HEK293 (cell line): ENCODE results near the gene SLC2A6.

Source experiments
- CTCF ChIA-PET: fragments of 350-600 bp; formaldehyde crosslinking; extraction: SDS; loops from one replicate; lab custom pipeline; 2021; ENCODE audit warnings: antibody characterized with exemption; lab: Yijun Ruan, JAX
- POLR2A ChIA-PET: fragments of 300-600 bp; formaldehyde crosslinking; extraction: SDS; loops from one replicate; lab custom pipeline; 2020; ENCODE audit warnings: antibody characterized with exemption, inconsistent platforms; lab: Yijun Ruan, JAX
- H3K27ac ChIP-seq: fragments of 200-500 bp; sonication (Bioruptor generic); 2 replicates; pipeline ENCODE4 v1.5.1; 2014; ENCODE audit warnings: low read depth, low read length, control low read depth, inconsistent platforms; ENCODE audit errors: extremely low read depth
- H3K36me3 ChIP-seq, 2 experiments: fragments of 200-500 bp in 1 of 2; sonication (Bioruptor generic) in 1 of 2; 1 replicate in 1 of 2; 2 replicates in 1 of 2; pipeline ENCODE4 v1.5.1; 2014 to 2017; ENCODE audit warnings: inconsistent platforms in 2 of 2, low read length in 2 of 2; ENCODE audit not compliant: control insufficient read depth in 2 of 2, insufficient read depth in 1 of 2
- H3K4me1 ChIP-seq: fragments of 200-500 bp; sonication (Bioruptor generic); 2 replicates; pipeline ENCODE4 v1.5.1; 2014; ENCODE audit warnings: mild to moderate bottlenecking, low read length, inconsistent platforms; ENCODE audit not compliant: control insufficient read depth, insufficient read depth
- H3K4me3 ChIP-seq: 2 replicates; pipeline ENCODE4 v1.5.1; 2011; ENCODE audit warnings: low read depth, mild to moderate bottlenecking, control low read depth, low read length, moderate library complexity
- H3K9me3 ChIP-seq: fragments of 200-500 bp; sonication (Bioruptor generic); 2 replicates; pipeline ENCODE4 v1.5.1; 2014; ENCODE audit warnings: low read depth, low read length, inconsistent platforms; ENCODE audit not compliant: control insufficient read depth, insufficient read depth
- BCL6B ChIP-seq: fragments of 450-650 bp; formaldehyde crosslinking; IDR thresholded peaks from 2 replicates; pipeline ENCODE4 v1.5.1; 2017; ENCODE audit warnings: missing biosample characterization, missing genetic modification characterization
- GLIS1 ChIP-seq: fragments of 450-650 bp; formaldehyde crosslinking; IDR thresholded peaks from 2 replicates; pipeline ENCODE4 v1.5.1; 2016; ENCODE audit warnings: missing biosample characterization, missing genetic modification characterization
- KLF10 ChIP-seq: fragments of 450-650 bp; IDR thresholded peaks from 2 replicates; pipeline ENCODE4 v1.5.1; 2018; ENCODE audit warnings: missing biosample characterization, mild to moderate bottlenecking, missing genetic modification characterization
- KLF8 ChIP-seq: fragments of 450-650 bp; formaldehyde crosslinking; IDR thresholded peaks from 2 replicates; pipeline ENCODE4 v1.5.1; 2016; ENCODE audit warnings: missing biosample characterization, missing genetic modification characterization
- REST ChIP-seq: fragments of 450-650 bp; formaldehyde crosslinking; IDR thresholded peaks from 2 replicates; pipeline ENCODE4 v1.5.1; 2016; ENCODE audit warnings: missing biosample characterization, missing genetic modification characterization
- SP2 ChIP-seq: fragments of 450-650 bp; formaldehyde crosslinking; IDR thresholded peaks from 2 replicates; pipeline ENCODE4 v1.5.1; 2016; ENCODE audit warnings: missing biosample characterization, missing genetic modification characterization
- WT1 ChIP-seq: fragments of 450-650 bp; formaldehyde crosslinking; IDR thresholded peaks from 2 replicates; pipeline ENCODE4 v1.5.1; 2016; ENCODE audit warnings: missing biosample characterization, missing genetic modification characterization
- ZBTB20 ChIP-seq: fragments of 450-650 bp; formaldehyde crosslinking; IDR thresholded peaks from 2 replicates; pipeline ENCODE4 v1.5.1; 2016; ENCODE audit warnings: missing biosample characterization, missing genetic modification characterization
- ZBTB44 ChIP-seq: fragments of 450-650 bp; IDR thresholded peaks from 2 replicates; pipeline ENCODE4 v1.5.1; 2018; ENCODE audit warnings: missing biosample characterization, mild to moderate bottlenecking, missing genetic modification characterization
- ZBTB48 ChIP-seq: fragments of 450-650 bp; formaldehyde crosslinking; IDR thresholded peaks from 2 replicates; pipeline ENCODE4 v1.5.1; 2016; ENCODE audit warnings: missing biosample characterization, missing genetic modification characterization
- ZBTB49 ChIP-seq: fragments of 450-650 bp; formaldehyde crosslinking; IDR thresholded peaks from 2 replicates; pipeline ENCODE4 v1.5.1; 2016; ENCODE audit warnings: missing biosample characterization, missing genetic modification characterization, low read depth
- ZBTB6 ChIP-seq: fragments of 450-650 bp; formaldehyde crosslinking; IDR thresholded peaks from 2 replicates; pipeline ENCODE4 v1.5.1; 2017; ENCODE audit warnings: missing biosample characterization, missing genetic modification characterization
- ZFP37 ChIP-seq: fragments of 450-650 bp; formaldehyde crosslinking; IDR thresholded peaks from 2 replicates; pipeline ENCODE4 v1.5.1; 2016; ENCODE audit warnings: missing biosample characterization, missing genetic modification characterization
- ZNF112 ChIP-seq: fragments of 450-650 bp; formaldehyde crosslinking; IDR thresholded peaks from 2 replicates; pipeline ENCODE4 v1.5.0; 2017; ENCODE audit warnings: missing biosample characterization, missing genetic modification characterization
- ZNF148 ChIP-seq: fragments of 450-650 bp; formaldehyde crosslinking; IDR thresholded peaks from 2 replicates; pipeline ENCODE4 v1.5.0; 2017; ENCODE audit warnings: missing biosample characterization, missing genetic modification characterization, borderline replicate concordance
- ZNF19 ChIP-seq: fragments of 450-650 bp; formaldehyde crosslinking; IDR thresholded peaks from 2 replicates; pipeline ENCODE4; 2016; ENCODE audit warnings: missing biosample characterization, missing genetic modification characterization, low read depth
- ZNF404 ChIP-seq: fragments of 450-650 bp; formaldehyde crosslinking; IDR thresholded peaks from 2 replicates; pipeline ENCODE4 v1.5.1; 2017; ENCODE audit warnings: missing biosample characterization, missing genetic modification characterization
- ZNF518A ChIP-seq: fragments of 450-650 bp; formaldehyde crosslinking; conservative IDR thresholded peaks from 2 replicates; pipeline ENCODE4 v1.5.1; 2016; ENCODE audit warnings: low read depth, missing biosample characterization, missing genetic modification characterization
- ZNF580 ChIP-seq: fragments of 450-650 bp; formaldehyde crosslinking; IDR thresholded peaks from 2 replicates; pipeline ENCODE4 v1.5.1; 2016; ENCODE audit warnings: missing biosample characterization, missing genetic modification characterization
- ZNF664 ChIP-seq: fragments of 450-650 bp; formaldehyde crosslinking; IDR thresholded peaks from 2 replicates; pipeline ENCODE4 v1.5.1; 2016; ENCODE audit warnings: missing biosample characterization, missing genetic modification characterization

The SLC2A6 gene

GRCh38 chr9:133487331-133487725, 8.4 kb upstream of the SLC2A6 start:
- H3K4me3 ChIP-seq, result no peak overlapping the region
- POLR2A ChIA-PET, result no interaction called here
- no peaks in the 10 kb centered on the region for H3K36me3 ChIP-seq
- H3K27ac ChIP-seq, result no peak overlapping the region
- no peaks in the 10 kb centered on the region for H3K9me3 ChIP-seq
- no peaks in the 10 kb centered on the region for H3K4me1 ChIP-seq
- no peak for TF ChIP-seq ZNF664 (tag by site-specific recombination)
- no peak for TF ChIP-seq KLF8 (tag by site-specific recombination)
- TF ChIP-seq BCL6B, result no peak
- no peak for TF ChIP-seq ZNF19
- TF ChIP-seq GLIS1 (tag by site-specific recombination), result no peak
- no peak for TF ChIP-seq ZBTB6 (tag by site-specific recombination)
- no peak for TF ChIP-seq ZNF404 (tag by site-specific recombination)
- no peak for TF ChIP-seq ZFP37
- TF ChIP-seq SP2 (tag by site-specific recombination), result no peak
- TF ChIP-seq ZBTB49 (tag by site-specific recombination), result no peak
- no peak for TF ChIP-seq REST (tag by site-specific recombination)
- TF ChIP-seq WT1 (tag by site-specific recombination), result no peak
- TF ChIP-seq ZNF518A (tag by site-specific recombination), result no peak
- TF ChIP-seq ZNF112 (tag by site-specific recombination), result no peak
- no peak for TF ChIP-seq KLF10 (tag by site-specific recombination)
- no peak for TF ChIP-seq ZNF580 (tag by site-specific recombination)
- TF ChIP-seq ZBTB48 (tag by site-specific recombination), result no peak
- no peak for TF ChIP-seq ZNF148 (tag by site-specific recombination)
- no peak for TF ChIP-seq ZBTB20 (tag by site-specific recombination)
- no peak for TF ChIP-seq ZBTB44 (tag by site-specific recombination)
- TF ChIP-seq, all 188 proteins: peak for 0
- CTCF ChIA-PET, result interaction anchor here (0.6 to 4.5 kb wide), 23 partner anchors 8 to 614 kb away, joined by 3 to 69 read pairs (median 6); no protein-coding TSS in a partner anchor
